HG03103 (cell line): ENCODE results near the gene TFDP2.
"Not testable (repeated sequence)": the region's sequence is repeated elsewhere in the genome, so short reads cannot be mapped to it uniquely, and the experiment has no call there.

Experiments
- ATAC-seq: cut with Tn5 transposase; IDR thresholded peaks from one replicate; pipeline ENCODE4 v1.9.1; 2021; ENCODE audit warnings: low read depth; ENCODE audit not compliant: unreplicated experiment

Gene TFDP2

DNA sequence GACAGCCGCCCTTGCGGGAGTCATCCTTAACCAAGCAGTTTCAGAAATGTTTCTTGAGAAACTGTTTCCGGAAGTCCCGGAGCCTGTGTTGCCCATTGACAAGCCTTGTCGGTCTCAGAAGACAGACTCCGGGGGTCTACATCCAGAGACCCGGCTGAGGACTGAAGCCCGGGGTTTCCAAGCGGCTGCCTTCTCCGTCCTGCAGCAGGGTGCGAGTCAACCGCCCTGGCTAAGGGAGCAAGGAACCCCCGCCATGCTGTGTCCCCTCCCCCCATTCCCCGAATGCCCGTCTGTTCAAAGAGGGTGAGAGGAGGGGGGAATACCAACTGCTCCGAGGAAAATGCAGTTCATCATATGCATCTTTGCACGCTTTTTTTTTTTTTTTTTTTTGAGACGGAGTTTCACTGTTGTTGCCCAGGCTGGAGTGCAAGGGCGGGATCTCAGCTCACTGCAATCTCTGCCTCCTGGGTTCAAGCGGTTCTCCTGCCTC, 211.3 kb downstream of the TFDP2 start:
- ATAC-seq, result no peak

DNA sequence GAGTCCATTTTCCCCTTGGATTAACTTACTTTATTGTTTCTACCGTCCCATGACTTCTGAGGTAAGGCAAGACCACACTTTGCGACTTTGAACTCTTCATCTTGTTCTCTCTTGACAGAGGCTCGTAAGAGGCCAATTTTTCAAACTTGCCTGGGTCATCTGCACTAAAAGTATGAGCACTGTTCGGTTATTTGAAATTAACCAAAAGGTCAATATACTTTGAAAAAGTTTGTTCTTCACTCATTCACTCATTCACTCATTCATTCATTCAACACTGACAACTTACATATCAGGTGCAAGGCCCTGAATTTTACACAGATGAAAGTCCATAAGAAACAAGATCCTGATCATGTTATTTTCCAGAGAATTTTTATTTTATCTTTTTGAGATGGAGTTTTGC, 215.0 kb downstream of the TFDP2 start:
- ATAC-seq, result no peak

DNA sequence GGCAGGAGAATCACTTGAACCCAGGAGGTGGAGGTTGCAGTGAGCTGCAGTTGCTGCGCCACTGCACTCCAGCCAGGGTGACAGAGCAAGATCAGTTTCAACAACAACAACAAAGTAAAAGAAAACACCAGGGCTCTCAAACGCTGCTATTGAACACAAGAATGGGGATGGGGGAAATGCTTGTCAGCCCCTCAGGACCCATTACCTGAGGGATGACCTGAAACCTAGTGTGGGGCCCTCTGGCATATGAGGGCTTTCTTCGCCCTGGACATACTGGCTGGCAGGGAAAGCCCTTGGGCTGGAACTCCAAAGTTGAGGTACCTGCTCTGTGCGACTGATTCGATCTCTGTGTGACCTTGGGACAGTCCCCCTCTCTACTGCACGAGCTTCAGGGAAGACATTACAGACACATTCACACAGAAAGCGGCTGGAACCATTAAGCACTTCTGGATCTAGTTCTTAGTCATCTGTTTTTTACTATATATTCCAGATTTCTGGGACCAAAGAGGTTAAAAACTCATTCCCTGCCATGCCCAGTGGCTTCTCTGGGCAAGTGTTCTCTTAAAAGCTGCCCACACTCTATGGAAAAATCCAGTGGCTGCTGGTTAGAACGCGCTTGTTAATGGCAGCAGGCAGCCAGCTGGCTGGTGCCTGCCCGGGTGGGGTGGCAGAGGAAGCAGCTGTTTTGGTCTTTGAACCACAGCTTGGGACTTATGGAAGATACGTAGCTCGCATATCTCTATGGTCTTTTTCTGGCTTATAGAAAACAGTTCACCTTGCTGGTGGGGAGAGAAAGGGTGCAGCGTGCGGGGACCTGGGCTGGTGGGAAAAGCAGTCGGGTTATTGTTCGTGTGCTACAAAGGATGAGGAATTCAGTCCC, 215.7 kb downstream of the TFDP2 start:
- ATAC-seq, result no peak

DNA sequence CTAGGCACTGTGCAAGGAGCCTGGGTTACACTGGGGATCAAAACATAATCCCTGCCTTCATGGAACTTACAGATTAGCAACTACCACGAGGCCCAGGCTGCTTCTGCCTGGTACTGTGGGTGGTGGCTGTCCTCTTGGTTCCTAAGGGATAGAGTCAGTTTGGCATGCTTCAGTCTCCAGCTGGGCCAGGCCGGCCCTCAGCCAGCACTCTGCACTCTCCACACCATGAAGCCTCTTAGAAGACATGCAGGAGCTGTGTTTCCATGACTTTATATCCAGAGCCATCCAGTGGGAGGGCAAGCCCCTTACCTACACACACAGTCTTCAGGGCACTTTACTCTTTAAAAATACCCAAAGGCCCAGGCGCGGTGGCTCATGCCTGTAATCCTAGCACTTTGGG, 218.5 kb downstream of the TFDP2 start:
- no peak for ATAC-seq

DNA sequence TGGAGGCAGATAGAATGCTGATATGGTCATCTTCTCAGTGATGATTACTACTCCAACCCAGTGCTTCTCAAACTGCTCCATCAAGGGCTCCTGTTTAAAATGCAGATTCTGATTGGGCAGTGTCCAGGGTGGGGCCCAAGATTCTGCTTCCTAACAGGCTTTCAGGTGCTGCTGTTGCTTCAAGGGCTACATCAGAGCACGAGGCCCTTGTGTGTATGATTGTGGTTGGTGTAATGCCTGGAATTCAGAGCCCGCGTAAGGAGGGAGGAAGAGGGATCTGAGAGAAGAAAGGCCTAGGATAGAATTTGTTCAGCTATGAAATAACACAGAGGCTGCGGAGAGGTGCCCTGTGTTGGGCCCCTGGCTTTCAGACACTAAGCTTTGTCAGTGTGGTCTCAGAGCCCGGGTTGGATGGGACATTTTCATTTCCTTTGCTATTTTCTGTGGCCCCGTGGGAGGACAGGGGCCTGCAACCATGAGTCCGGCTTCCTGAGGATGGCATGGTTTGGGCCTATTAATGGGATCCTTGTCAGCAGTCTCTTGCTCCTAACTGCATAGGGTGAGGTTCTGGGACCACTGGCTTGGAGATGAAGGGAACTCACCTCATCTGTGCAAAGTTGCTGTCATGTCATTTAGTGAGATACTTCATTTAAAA, 219.9 kb downstream of the TFDP2 start:
- ATAC-seq, result no peak

DNA sequence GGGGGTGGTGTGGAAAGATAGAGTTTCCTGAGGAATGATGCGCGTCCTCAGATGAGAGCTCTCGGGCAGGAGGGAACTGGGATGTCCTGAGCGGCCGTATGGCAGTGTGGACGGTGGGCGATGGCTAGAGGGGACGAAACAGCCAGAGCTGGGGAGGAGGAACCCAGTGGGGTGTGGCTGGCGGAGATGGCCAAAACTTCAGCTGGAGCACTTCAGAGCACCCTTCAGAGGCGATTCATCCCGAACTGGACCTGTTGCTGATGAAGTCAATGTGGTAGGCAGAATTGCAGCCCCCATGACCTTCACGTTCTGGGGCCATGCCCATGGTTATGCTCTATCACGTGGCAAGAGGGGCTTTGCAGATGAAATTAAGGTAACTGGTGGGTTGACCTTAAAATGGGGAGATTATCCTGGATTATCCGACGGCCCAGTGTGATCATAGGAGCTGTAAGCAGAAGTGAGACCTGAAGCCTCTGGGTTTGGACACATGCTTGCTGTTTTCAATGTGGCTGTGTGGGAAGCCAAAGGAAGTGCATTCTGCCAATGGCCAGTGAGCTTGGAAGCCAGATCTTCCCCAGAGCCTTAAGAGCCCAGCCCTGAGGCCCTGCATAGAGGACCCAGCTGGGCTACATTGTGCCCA, 220.6 kb downstream of the TFDP2 start:
- no peak for ATAC-seq

DNA sequence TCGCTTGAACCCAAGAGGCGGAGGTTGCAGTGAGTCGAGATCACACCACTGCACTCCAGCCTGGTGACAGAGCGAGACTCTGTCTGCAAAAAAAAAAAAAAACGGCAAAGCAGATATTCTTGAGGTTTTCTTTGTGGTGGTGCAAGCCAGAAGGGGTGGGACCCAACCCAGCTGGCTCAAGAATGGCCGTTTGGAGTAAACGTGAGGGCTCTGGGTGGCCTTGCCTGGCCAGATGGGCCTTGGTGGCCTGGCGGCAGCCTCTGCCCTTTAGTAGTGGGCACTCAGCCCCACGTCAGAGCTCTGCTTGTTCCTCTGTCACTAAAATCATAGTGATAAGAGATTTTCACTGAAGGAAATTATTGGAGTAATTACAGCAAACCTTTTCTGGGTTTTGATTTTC, 222.4 kb downstream of the TFDP2 start:
- ATAC-seq, result no peak

DNA sequence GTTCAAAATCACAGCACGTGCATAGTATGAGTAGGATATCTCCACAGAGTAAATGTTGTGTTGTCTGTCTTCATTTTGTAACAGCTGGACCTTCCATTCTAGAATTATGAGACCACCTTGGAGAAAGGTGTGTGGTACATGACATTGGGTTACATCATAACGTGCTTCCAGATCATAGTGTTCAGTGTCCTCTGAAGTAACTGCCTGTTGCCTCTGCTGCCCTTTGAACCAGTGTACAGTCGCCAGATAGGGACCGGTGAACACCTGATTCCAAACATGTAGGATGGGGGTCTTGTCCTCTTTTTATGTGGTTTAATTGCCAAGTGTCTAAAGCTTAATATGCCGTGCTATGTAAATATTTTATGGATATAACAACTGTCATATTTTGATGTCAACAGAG, 223.7 kb downstream of the TFDP2 start:
- not testable (repeated sequence) for ATAC-seq

DNA sequence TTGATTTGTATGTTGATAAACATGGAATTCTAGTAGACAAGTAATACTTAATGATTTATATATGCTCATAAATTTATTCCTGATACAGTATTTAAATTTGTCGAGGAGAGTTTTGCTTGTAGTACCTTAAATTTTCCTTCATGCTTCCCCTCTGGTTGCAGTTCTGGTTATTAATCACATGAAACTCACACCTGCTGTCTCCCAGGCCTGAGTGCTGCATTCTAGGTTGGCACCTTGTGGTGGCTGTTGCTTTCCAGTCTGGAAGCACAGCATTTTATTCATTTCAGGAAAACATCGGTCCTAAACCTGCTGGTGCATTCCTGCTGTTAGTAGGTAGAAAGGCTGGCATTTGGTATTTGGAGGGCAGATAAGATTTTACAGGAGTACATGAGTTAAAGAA, 228.0 kb downstream of the TFDP2 start:
- no peak for ATAC-seq

DNA sequence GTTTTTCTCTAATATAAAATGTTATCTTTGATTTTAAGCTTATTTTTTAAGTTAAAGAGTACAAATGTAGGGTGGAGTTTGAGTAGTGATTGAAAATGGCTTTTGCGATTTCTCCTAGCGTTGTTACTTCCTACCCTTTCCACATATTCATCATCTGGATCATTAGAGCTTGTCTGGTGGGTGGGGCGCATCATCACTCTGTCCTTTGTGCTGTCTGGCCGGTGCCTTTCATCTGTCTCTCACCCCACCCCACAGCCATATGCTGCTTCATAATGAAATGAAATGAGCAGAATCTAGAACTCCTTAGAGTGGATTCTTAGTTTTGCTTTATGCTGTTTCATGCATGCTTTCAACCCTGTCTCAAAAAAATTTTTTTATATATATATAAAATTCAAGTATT, 228.6 kb downstream of the TFDP2 start:
- no peak for ATAC-seq

DNA sequence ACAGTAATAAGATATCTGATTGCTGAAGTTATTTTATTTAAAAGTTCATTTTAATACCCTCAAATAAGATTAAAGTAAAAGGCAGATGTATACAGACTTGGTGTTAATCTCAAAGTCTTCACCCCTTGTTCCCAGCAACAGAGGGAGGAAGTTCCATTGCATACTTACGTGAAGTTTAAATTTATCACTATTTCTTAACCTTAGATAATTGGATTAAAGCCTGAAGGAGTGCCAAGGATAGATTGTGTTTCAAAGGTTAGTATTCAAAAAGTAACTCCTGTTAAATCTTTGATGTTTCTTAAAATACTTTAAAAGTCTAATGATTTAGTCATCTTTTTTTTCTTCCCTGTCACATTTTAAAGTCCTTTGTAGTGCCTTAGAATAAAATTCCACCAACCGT, 233.6 kb downstream of the TFDP2 start:
- no peak for ATAC-seq

DNA sequence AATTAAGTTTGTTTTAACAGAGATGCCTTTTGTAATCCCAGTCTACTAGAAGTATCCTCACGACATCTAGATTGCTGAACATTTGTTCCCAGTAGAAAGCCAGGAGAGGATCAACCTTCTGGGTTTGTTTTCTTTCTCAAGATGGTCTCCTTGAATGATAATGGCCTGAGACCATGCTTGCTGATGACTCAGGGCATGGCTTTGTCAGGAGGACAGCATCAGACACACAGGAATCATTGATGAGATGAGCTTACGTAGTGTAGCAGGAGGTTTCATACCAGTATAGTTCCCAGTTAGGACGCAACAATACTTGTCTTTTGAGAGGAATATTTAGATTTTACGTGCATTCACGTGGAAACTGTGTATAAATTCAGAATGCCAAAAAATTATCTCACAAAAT, 234.3 kb downstream of the TFDP2 start:
- ATAC-seq, result no peak

DNA sequence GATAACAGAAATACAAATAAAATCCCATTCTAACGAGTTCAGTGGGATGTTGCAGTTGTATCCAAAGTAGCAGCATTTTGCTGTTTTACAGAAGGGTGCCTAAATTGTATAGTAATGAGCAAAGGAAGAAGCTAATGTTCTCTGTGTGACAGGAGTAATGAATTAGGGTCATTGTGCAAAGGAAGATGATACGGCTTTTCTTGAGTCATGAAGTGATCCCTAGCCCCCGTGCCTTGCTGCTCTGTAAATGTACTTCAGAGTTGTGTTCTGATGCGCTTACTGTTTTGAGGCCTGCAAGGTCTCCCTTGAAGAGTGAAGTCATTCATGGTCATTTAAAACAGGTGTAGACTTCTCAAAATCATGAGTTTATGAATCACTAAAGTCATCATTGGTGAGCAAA, 235.0 kb downstream of the TFDP2 start:
- ATAC-seq, result no peak

DNA sequence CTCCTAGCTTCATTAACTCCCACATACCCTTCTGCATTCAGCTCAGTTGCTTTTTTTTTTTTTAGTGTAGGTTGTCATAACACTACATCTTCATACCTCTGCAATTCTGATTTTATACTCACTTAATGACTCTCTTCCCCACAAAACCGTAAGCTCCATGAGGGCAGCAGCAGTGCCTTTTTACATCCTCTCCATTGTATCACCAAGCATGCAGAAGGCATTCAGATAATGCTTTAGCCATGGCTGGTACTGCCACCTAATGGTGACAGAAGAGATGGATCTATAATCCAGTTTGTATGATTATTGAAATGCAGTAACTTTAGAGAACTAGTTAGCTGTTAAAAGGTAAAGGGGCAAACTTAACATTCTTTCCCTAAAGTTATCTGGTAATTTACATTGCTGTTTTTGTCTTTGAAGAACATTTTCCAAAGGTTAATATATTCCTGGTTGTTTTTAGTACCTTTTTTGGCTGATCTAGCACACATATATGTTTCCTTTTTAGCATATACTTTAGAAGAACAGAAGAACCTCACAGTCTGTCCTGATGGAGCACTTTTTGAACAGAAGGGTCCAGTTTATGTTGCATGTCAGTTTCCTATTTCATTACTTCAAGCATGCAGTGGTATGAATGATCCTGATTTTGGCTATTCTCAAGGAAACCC, 236.1 kb downstream of the TFDP2 start:
- ATAC-seq, result no peak

DNA sequence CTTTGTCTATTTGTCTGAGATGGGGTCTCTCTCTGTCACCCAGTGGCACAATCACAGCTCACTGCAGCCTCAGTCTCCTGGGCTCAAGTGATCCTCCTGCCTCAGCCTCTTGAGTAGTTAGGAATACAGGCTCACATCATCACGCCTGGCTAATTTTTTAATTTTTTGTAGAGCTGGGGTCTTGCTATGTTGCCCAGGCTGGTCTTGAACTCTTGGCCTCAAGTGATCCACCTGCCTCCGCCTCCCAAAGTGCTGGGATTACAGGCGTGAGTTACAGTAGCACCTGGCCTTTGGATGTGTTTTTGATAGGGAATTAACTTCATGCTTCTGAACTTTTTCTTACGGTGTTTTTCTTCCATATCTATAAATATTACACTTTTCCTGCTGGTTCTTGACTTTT, 239.4 kb downstream of the TFDP2 start:
- not testable (repeated sequence) for ATAC-seq

DNA sequence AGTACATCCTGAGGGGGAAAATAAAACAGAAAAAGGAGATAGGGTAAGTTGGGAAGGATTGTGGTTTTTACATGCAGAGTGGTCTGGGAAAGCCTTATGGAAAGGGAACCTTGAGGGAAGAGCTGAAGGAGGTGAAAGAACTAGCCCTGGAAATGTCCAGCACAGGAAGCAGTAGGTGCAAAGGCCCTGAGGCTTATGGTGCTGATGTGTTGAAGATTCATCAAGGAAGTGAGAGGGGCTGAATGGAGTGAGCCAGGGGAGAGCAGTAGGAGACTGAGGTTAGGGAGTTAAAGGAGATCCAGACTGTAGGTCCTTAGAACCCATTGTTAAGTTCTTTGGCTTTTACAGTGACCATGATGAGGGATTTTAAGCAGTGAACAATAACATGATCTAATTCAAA, 239.9 kb downstream of the TFDP2 start:
- ATAC-seq, result no peak

DNA sequence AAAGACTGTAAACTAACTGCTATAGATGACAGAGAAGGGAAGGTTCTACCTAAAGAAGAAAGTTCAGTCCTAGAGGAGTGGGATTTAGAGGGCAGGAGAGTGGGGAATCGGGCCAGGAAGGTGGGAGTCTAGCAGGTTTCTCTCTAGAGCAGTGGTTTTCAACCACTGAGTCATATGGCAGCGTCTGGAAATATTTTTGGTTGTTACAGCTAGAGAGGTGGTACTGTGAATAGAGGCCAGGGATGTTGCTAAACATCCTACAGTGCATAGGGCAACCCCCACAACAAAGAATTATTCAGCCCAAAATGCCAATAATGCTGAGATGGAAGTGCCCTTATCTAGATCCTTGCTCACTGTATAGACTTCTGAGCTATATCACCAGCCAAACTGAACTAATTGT, 244.2 kb downstream of the TFDP2 start:
- no peak for ATAC-seq

DNA sequence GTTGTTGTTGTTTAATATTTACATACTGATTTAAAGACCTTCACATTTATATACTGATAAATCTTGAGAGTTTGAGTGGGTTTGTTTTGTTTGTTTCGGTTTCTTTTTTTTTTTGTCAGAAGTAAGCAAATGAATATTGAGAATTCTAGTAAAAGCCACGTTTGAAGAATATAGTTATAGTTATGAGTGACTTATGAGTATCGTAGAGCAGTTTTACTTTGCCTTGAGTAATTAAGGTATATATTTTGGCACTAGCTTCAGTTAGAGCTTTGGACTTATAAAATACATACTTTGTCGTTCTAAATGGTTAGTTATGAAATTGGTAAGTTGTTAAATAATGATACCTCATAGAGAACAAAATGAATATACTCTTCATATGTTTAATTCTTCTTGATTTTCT, 245.1 kb downstream of the TFDP2 start:
- no peak for ATAC-seq

DNA sequence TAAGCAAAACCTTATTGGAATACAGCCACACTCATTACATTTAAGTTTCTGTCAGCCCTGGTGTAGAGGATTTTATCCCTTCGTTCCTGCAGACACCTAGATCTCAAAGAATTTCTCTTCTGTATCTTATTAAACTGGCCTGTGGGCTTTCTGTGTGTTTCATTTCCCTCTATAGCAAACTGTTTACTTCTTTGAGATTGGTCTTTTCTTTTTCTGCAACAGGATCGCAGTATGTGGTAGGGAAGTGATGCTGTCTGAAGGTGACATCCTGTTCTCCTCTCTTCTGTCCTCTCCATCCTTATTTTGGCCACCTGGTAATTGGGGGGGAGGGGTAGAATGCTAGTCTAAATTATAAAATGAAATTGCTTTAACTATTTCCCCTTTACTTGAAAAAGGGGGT, 247.4 kb downstream of the TFDP2 start:
- no peak for ATAC-seq

DNA sequence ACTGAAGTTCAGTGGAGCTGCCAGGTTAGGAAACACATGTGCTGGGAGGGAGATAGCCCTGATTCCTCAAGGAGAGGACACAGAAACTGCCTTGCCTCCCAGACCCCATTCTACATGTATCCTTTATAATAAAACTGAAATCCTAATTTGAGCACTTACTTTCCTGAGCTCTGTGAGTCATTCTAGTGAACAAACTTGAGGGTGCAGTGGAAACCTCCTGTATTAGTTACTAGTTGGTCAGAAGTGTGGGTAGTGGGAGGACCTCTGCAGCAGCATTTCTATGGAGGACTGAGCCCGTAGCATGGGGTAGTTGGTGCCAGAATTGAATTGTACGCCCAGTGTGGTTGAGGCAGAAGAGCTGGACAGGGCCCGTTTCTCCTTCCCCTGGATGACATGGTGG, 249.0 kb downstream of the TFDP2 start:
- no peak for ATAC-seq

DNA sequence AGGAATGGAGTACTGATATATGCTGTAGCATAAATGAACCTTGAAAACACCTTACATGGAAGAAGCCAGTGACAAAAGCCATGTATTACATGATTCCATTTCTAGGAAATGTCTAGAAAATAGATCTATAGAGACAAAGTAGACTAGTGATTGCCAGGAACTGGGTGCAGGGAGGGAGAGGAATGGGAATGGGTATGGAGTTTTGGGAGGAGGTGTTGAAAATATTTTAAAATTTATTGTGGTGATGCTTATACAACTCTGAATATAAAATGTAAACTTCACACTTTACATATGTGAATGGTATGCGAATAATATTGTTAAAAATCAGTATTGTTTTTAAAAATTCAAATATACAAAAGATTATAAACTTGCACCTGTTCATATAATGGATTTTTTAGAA, 250.4 kb downstream of the TFDP2 start:
- ATAC-seq, result no peak
